Keratinocyte (primary cell): ENCODE data around the gene C2CD3. TPM values are rescaled to one million over a fixed set of nuclear protein-coding genes. Genes with fewer than 3 reads are reported as not detected.

Experiments
- DNase-seq: peaks from one replicate; pipeline ENCODE4 v3.0.0-alpha.2; 2011; ENCODE audit warnings: low read depth, missing footprints, low spot score
- FAIRE-seq: peaks from 2 replicates; lab custom pipeline; 2011; peaks lifted over from hg19 to GRCh38; lab: Jason Lieb, UNC
- H2AFZ ChIP-seq: 2 replicates; pipeline ENCODE4 v1.6.0; 2012; ENCODE audit warnings: low read length, control low read depth, inconsistent platforms; ENCODE audit not compliant: control insufficient read depth
- H3K27ac ChIP-seq: 2 replicates; pipeline ENCODE4 v1.5.1; 2011; ENCODE audit warnings: low read length; ENCODE audit not compliant: control insufficient read depth, insufficient read depth
- H3K27me3 ChIP-seq: 3 replicates; pipeline ENCODE4 v1.6.0; 2011; ENCODE audit warnings: low read length; ENCODE audit not compliant: control insufficient read depth, insufficient read depth; ENCODE audit errors: extremely low read depth
- H3K36me3 ChIP-seq, 2 experiments: 2 replicates in 1 of 2; 3 replicates in 1 of 2; pipeline ENCODE4 v1.5.1; 2011; ENCODE audit warnings: low read length in 2 of 2, mild to moderate bottlenecking in 1 of 2; ENCODE audit not compliant: control insufficient read depth in 2 of 2, insufficient read depth in 2 of 2; ENCODE audit errors: extremely low read depth in 1 of 2
- H3K4me1 ChIP-seq: 3 replicates; pipeline ENCODE4 v1.5.1; 2011; ENCODE audit warnings: low read length; ENCODE audit not compliant: control insufficient read depth, insufficient read depth; ENCODE audit errors: extremely low read depth
- H3K4me2 ChIP-seq: 3 replicates; pipeline ENCODE4 v1.6.0; 2011; ENCODE audit warnings: low read depth, low read length; ENCODE audit not compliant: control insufficient read depth, insufficient read depth; ENCODE audit errors: extremely low read depth
- H3K4me3 ChIP-seq, 3 experiments: fragments of 200-600 bp in 1 of 3; sonication (generic) in 1 of 3; 2 replicates in 2 of 3; 3 replicates in 1 of 3; pipeline ENCODE4 v1.5.1; 2011 to 2016; ENCODE audit warnings: low read length in 3 of 3, mild to moderate bottlenecking in 3 of 3, control low read depth in 2 of 3, inconsistent platforms in 1 of 3, low read depth in 1 of 3, mixed read lengths in 1 of 3, mixed run types in 1 of 3, moderate library complexity in 1 of 3; ENCODE audit not compliant: control insufficient read depth in 2 of 3, insufficient read depth in 2 of 3; ENCODE audit errors: extremely low read depth in 1 of 3
- H3K79me2 ChIP-seq: 2 replicates; pipeline ENCODE4 v1.6.0; 2012; ENCODE audit warnings: low read length; ENCODE audit not compliant: control insufficient read depth, insufficient read depth
- H3K9ac ChIP-seq: 3 replicates; pipeline ENCODE4 v1.6.0; 2011; ENCODE audit warnings: low read length; ENCODE audit not compliant: control insufficient read depth, insufficient read depth; ENCODE audit errors: extremely low read depth
- H3K9me1 ChIP-seq: 3 replicates; pipeline ENCODE4 v1.6.0; 2011; ENCODE audit warnings: low read length; ENCODE audit not compliant: control insufficient read depth, insufficient read depth; ENCODE audit errors: extremely low read depth
- H3K9me3 ChIP-seq: 2 replicates; pipeline ENCODE4 v1.5.1; 2012; ENCODE audit warnings: low read depth, low read length; ENCODE audit not compliant: control insufficient read depth
- H4K20me1 ChIP-seq: 3 replicates; pipeline ENCODE4 v1.6.0; 2011; ENCODE audit warnings: low read length; ENCODE audit not compliant: control insufficient read depth, insufficient read depth; ENCODE audit errors: extremely low read depth
- CTCF ChIP-seq, 3 experiments: IDR thresholded peaks in 1 of 3; conservative IDR thresholded peaks in 1 of 3; optimal IDR thresholded peaks in 1 of 3; 2 replicates in 2 of 3; 3 replicates in 1 of 3; pipeline versions ENCODE3 to v1.5.1; 2011; ENCODE audit warnings: low read length in 3 of 3, mild to moderate bottlenecking in 3 of 3, moderate library complexity in 2 of 3, control low read depth in 1 of 3, inconsistent platforms in 1 of 3; ENCODE audit not compliant: insufficient read depth in 2 of 3; ENCODE audit errors: extremely low read depth in 1 of 3
- EZH2 ChIP-seq: IDR thresholded peaks from one replicate; pipeline ENCODE4 v1.6.1; 2012; ENCODE audit warnings: inconsistent platforms, mild to moderate bottlenecking, low read length, moderate library complexity
- dilution Hi-C: fragments of 300-500 bp; cut with MboI; formaldehyde crosslinking; loops from one replicate; pipeline ENCODE4 v1.7.0; 2020; ENCODE audit warnings: low sequenced_read_pairs; ENCODE audit not compliant: extremely low pct_ligation_motif_present
- polyA plus RNA-seq, 5 experiments: library from polyadenylated mRNA; depleted of rRNA in 3 of 5; stranded (reverse) in 3 of 5; stranded (forward) in 1 of 5; unstranded in 1 of 5; fragments of >200 nt; gene quantifications; 1 replicate in 1 of 5; 2 replicates in 3 of 5; 3 replicates in 1 of 5; pipeline versions ENCODE4 v1.2.1 to v1.2.3, GENCODE V29; 2011 to 2012; ENCODE audit warnings: missing spikeins in 2 of 5, low read depth in 1 of 5, low replicate concordance in 1 of 5

Gene C2CD3
- polyA plus RNA-seq, 1 donor (not counting 4 experiments of a cell fraction or from before 2014, with no cell fraction given): 9.8 TPM

- no peak overlapping the region for H2AFZ ChIP-seq
- FAIRE-seq: no peak
- no peaks in the 10 kb centered on the region for H3K9me3 ChIP-seq
- no peaks in the 10 kb centered on the region for H3K9me1 ChIP-seq
- H3K4me3 ChIP-seq: no peak overlapping the region
- H3K27me3 ChIP-seq: no peaks in the 10 kb centered on the region
- H3K4me2 ChIP-seq: no peak overlapping the region
- TF ChIP-seq CTCF (optimal IDR thresholded peaks at IDR 0.05 in 1 of 3, IDR thresholded peaks at IDR 0.05 in 1 of 3, conservative IDR thresholded peaks at IDR 0.05 in 1 of 3; ENCODE audit: extremely low read depth in 1 of 3, insufficient read depth in 2 of 3, low read length in 3 of 3) (no peak), EZH2 (no peak)
- no peak overlapping the region for H3K9ac ChIP-seq
- peaks cover 4% of the 10 kb centered on the region for H3K4me1 ChIP-seq
- dilution Hi-C loops: no loop called here
- no peak overlapping the region for H3K27ac ChIP-seq
- H3K79me2 ChIP-seq: no peaks in the 10 kb centered on the region
- no peak for DNase-seq
- H4K20me1 ChIP-seq: no peaks in the 10 kb centered on the region
- peaks cover 2 to 4% of the 10 kb centered on the region in 2 experiments for H3K36me3 ChIP-seq
These were observed 114.9 kb downstream of the C2CD3 start for GRCh38 chr11:74055938-74056337.

DNA sequence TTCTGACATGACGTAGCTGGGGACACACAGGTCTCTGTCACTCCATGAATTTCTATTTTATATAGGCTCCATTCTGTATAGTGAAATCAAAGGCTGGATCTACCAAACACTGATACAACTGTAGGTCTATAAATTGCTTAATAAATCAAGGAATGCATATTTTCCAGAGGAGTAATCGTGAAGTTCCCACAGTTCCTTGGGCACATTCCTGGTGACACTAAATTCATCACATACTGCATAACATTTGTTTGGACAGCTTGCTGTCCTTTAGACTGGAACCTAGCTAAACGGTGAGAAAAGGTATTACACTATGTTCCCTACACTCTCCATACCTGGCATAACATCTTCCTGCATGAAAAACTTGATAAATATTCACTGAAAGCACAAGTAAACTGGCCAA lies 120.3 kb downstream of the C2CD3 start:
- no peaks in the 10 kb centered on the region for H4K20me1 ChIP-seq
- no peak overlapping the region for H2AFZ ChIP-seq
- dilution Hi-C loops: no loop called here
- H3K4me1 ChIP-seq: no peaks in the 10 kb centered on the region
- peaks cover 0 to 8% of the 10 kb centered on the region in 2 experiments for H3K36me3 ChIP-seq
- FAIRE-seq (no peak), DNase-seq (no peak)
- H3K27ac ChIP-seq: no peak overlapping the region
- H3K9ac ChIP-seq: no peak overlapping the region
- H3K9me1 ChIP-seq: no peaks in the 10 kb centered on the region
- TF ChIP-seq CTCF (optimal IDR thresholded peaks at IDR 0.05 in 1 of 3, IDR thresholded peaks at IDR 0.05 in 1 of 3, conservative IDR thresholded peaks at IDR 0.05 in 1 of 3; ENCODE audit: extremely low read depth in 1 of 3, insufficient read depth in 2 of 3, low read length in 3 of 3): no peak
- no peak for TF ChIP-seq EZH2
- H3K79me2 ChIP-seq: no peaks in the 10 kb centered on the region
- no peak overlapping the region for H3K4me3 ChIP-seq
- H3K9me3 ChIP-seq: no peaks in the 10 kb centered on the region
- H3K4me2 ChIP-seq: no peak overlapping the region
- no peaks in the 10 kb centered on the region for H3K27me3 ChIP-seq
